Loucy (cell line): ENCODE data around the gene CDKN2B-AS1.

Experiments used
- EZH2phosphoT487 ChIP-seq: fragments of 200-600 bp; IDR thresholded peaks from 2 replicates; pipeline ENCODE4 v1.6.1; 2018; ENCODE audit warnings: antibody characterized with exemption, mild to moderate bottlenecking, moderate library complexity, borderline replicate concordance
- TF ChIP-seq, protein P1 (sequence below): fragments of 200-600 bp; sonication (generic); conservative IDR thresholded peaks from 2 replicates; pipeline ENCODE4 v1.5.1; 2014; ENCODE audit warnings: mild to moderate bottlenecking, antibody characterized with exemption, low read length

DNA sequence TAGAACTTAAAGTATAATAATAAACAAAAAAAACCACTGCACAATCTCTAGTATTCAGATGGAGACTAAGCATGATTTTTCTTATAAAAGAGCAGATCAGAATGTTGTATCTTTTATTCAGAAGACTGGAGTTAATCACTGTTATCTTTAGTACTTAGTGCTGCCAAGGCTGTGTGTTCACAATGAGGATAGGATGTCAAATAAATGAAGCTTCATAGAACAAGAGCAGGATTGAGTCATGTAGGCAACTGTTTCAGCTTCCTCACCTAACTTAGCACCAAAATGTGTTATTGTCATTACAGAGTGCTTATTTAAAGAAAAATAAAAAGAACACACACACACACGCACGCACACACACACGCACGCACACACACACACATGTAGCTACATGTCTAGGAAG is 72.6 kb downstream of the CDKN2B-AS1 start:
- TF ChIP-seq, protein P1, sequence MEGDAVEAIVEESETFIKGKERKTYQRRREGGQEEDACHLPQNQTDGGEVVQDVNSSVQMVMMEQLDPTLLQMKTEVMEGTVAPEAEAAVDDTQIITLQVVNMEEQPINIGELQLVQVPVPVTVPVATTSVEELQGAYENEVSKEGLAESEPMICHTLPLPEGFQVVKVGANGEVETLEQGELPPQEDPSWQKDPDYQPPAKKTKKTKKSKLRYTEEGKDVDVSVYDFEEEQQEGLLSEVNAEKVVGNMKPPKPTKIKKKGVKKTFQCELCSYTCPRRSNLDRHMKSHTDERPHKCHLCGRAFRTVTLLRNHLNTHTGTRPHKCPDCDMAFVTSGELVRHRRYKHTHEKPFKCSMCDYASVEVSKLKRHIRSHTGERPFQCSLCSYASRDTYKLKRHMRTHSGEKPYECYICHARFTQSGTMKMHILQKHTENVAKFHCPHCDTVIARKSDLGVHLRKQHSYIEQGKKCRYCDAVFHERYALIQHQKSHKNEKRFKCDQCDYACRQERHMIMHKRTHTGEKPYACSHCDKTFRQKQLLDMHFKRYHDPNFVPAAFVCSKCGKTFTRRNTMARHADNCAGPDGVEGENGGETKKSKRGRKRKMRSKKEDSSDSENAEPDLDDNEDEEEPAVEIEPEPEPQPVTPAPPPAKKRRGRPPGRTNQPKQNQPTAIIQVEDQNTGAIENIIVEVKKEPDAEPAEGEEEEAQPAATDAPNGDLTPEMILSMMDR = no peak
- TF ChIP-seq EZH2phosphoT487 = no peak
